ENCODE results near the gene ZNF429.

ZNF429 gene

GRCh38 chr19:21568816-21569493, 63.6 kb downstream of the ZNF429 start:
- H3K4me3 Mint-ChIP-seq, result peak overlapping the region; percentile 86
- H3K27ac Mint-ChIP-seq, result peak overlapping the region; percentile 91
- peaks cover 20% of the 10 kb centered on the region for H3K4me1 Mint-ChIP-seq (ENCODE audit: low read depth)
- peaks cover 36% of the 10 kb centered on the region for H3K36me3 Mint-ChIP-seq (ENCODE audit: low read depth)
- DNase-seq, result peak; percentile 72
- peaks cover 52% of the 10 kb centered on the region for H3K9me3 Mint-ChIP-seq
- no peaks in the 10 kb centered on the region for H3K27me3 Mint-ChIP-seq

- Mint-ChIP-seq H3K4me1 (ENCODE audit: low read depth) (peaks cover 19% of the 10 kb centered on the region), H3K9me3 (peaks cover 51% of the 10 kb centered on the region), H3K4me3 (peak overlapping the region; percentile 86), H3K36me3 (ENCODE audit: low read depth) (peaks cover 32% of the 10 kb centered on the region), H3K27ac (peak overlapping the region; percentile 80), H3K27me3 (no peaks in the 10 kb centered on the region)
- peak; percentile 40 for DNase-seq
Observed at GRCh38 chr19:21569494-21569865, 64.1 kb downstream of the ZNF429 start.

- peaks cover 14% of the 10 kb centered on the region for H3K4me1 Mint-ChIP-seq (ENCODE audit: low read depth)
- DNase-seq, result no peak
- H3K27ac Mint-ChIP-seq, result no peak overlapping the region
- H3K4me3 Mint-ChIP-seq, result no peak overlapping the region
- H3K27me3 Mint-ChIP-seq, result no peaks in the 10 kb centered on the region
- H3K36me3 Mint-ChIP-seq (ENCODE audit: low read depth), result peaks cover 22% of the 10 kb centered on the region
- peaks cover 51% of the 10 kb centered on the region for H3K9me3 Mint-ChIP-seq
Observed at GRCh38 chr19:21571316-21571715, 65.9 kb downstream of the ZNF429 start.

- peaks cover 7% of the 10 kb centered on the region for H3K4me1 Mint-ChIP-seq (ENCODE audit: low read depth)
- H3K9me3 Mint-ChIP-seq, result peaks cover 47% of the 10 kb centered on the region
- peaks cover 7% of the 10 kb centered on the region for H3K36me3 Mint-ChIP-seq (ENCODE audit: low read depth)
- H3K27ac Mint-ChIP-seq, result no peak overlapping the region
- no peak for DNase-seq
- H3K27me3 Mint-ChIP-seq, result no peaks in the 10 kb centered on the region
- no peak overlapping the region for H3K4me3 Mint-ChIP-seq
Observed at GRCh38 chr19:21574607-21575006, 69.2 kb downstream of the ZNF429 start.

GRCh38 chr19:21576481-21576880, 71.1 kb downstream of the ZNF429 start:
- Mint-ChIP-seq H3K27ac (no peak overlapping the region), H3K36me3 (ENCODE audit: low read depth) (peaks cover 10% of the 10 kb centered on the region), H3K4me1 (ENCODE audit: low read depth) (peaks cover 15% of the 10 kb centered on the region), H3K9me3 (peaks cover 49% of the 10 kb centered on the region), H3K27me3 (no peaks in the 10 kb centered on the region), H3K4me3 (no peak overlapping the region)
- DNase-seq, result no peak

GRCh38 chr19:21580101-21580500, 74.7 kb downstream of the ZNF429 start:
- peaks cover 8% of the 10 kb centered on the region for H3K36me3 Mint-ChIP-seq (ENCODE audit: low read depth)
- no peak for DNase-seq
- no peak overlapping the region for H3K27ac Mint-ChIP-seq

GRCh38 chr19:21580818-21581217, 75.4 kb downstream of the ZNF429 start:
- DNase-seq, result no peak
- H3K4me3 Mint-ChIP-seq, result no peak overlapping the region
- no peak overlapping the region for H3K27ac Mint-ChIP-seq
- peaks cover 15% of the 10 kb centered on the region for H3K4me1 Mint-ChIP-seq (ENCODE audit: low read depth)
- peaks cover 11% of the 10 kb centered on the region for H3K36me3 Mint-ChIP-seq (ENCODE audit: low read depth)
- H3K9me3 Mint-ChIP-seq, result peaks cover 38% of the 10 kb centered on the region
- peaks cover 11% of the 10 kb centered on the region for H3K27me3 Mint-ChIP-seq

More at GRCh38 chr19:21580101-21580500, 74.7 kb downstream of the ZNF429 start:
- H3K9me3 Mint-ChIP-seq, result peaks cover 38% of the 10 kb centered on the region
- peaks cover 5% of the 10 kb centered on the region for H3K27me3 Mint-ChIP-seq
- H3K4me1 Mint-ChIP-seq (ENCODE audit: low read depth), result peaks cover 15% of the 10 kb centered on the region
- no peak overlapping the region for H3K4me3 Mint-ChIP-seq

GRCh38 chr19:21581646-21582240, 76.3 kb downstream of the ZNF429 start:
- Mint-ChIP-seq H3K27ac (no peak overlapping the region), H3K9me3 (peaks cover 33% of the 10 kb centered on the region), H3K4me1 (ENCODE audit: low read depth) (peaks cover 16% of the 10 kb centered on the region), H3K27me3 (peaks cover 11% of the 10 kb centered on the region), H3K4me3 (no peak overlapping the region), H3K36me3 (ENCODE audit: low read depth) (peaks cover 11% of the 10 kb centered on the region)
- no peak for DNase-seq

- Mint-ChIP-seq H3K36me3 (ENCODE audit: low read depth) (peaks cover 8% of the 10 kb centered on the region), H3K27me3 (peaks cover 16% of the 10 kb centered on the region), H3K9me3 (peaks cover 26% of the 10 kb centered on the region), H3K4me3 (no peak overlapping the region), H3K27ac (no peak overlapping the region), H3K4me1 (ENCODE audit: low read depth) (peaks cover 16% of the 10 kb centered on the region)
- DNase-seq, result no peak
Observed at GRCh38 chr19:21584537-21584936, 79.1 kb downstream of the ZNF429 start.

- H3K36me3 Mint-ChIP-seq (ENCODE audit: low read depth), result peaks cover 6% of the 10 kb centered on the region
- peaks cover 16% of the 10 kb centered on the region for H3K27me3 Mint-ChIP-seq
- no peak overlapping the region for H3K27ac Mint-ChIP-seq
- DNase-seq, result no peak
- H3K9me3 Mint-ChIP-seq, result peaks cover 22% of the 10 kb centered on the region
- no peak overlapping the region for H3K4me3 Mint-ChIP-seq
- H3K4me1 Mint-ChIP-seq (ENCODE audit: low read depth), result peaks cover 11% of the 10 kb centered on the region
Observed at GRCh38 chr19:21585281-21585890, 80.0 kb downstream of the ZNF429 start.

GRCh38 chr19:21586311-21587116, 81.1 kb downstream of the ZNF429 start:
- Mint-ChIP-seq H3K9me3 (peaks cover 12% of the 10 kb centered on the region), H3K36me3 (ENCODE audit: low read depth) (peaks cover 5% of the 10 kb centered on the region), H3K4me3 (peak overlapping the region; percentile 61), H3K4me1 (ENCODE audit: low read depth) (peaks cover 7% of the 10 kb centered on the region), H3K27ac (no peak overlapping the region), H3K27me3 (peaks cover 16% of the 10 kb centered on the region)
- DNase-seq, result peak; percentile 48

- H3K36me3 Mint-ChIP-seq (ENCODE audit: low read depth), result peaks cover 5% of the 10 kb centered on the region
- H3K27me3 Mint-ChIP-seq, result peaks cover 16% of the 10 kb centered on the region
- H3K4me3 Mint-ChIP-seq, result peak overlapping the region; percentile 61
- H3K9me3 Mint-ChIP-seq, result peaks cover 7% of the 10 kb centered on the region
- no peak for DNase-seq
- no peak overlapping the region for H3K27ac Mint-ChIP-seq
- H3K4me1 Mint-ChIP-seq (ENCODE audit: low read depth), result peaks cover 7% of the 10 kb centered on the region
Observed at GRCh38 chr19:21587117-21587461, 81.7 kb downstream of the ZNF429 start.

- no peak for DNase-seq
- Mint-ChIP-seq H3K9me3 (peaks cover 7% of the 10 kb centered on the region), H3K4me1 (ENCODE audit: low read depth) (peaks cover 7% of the 10 kb centered on the region), H3K27me3 (peaks cover 16% of the 10 kb centered on the region), H3K27ac (no peak overlapping the region), H3K4me3 (no peak overlapping the region), H3K36me3 (ENCODE audit: low read depth) (peaks cover 5% of the 10 kb centered on the region)
Observed at GRCh38 chr19:21587549-21587948, 82.1 kb downstream of the ZNF429 start.

- peaks cover 7% of the 10 kb centered on the region for H3K4me1 Mint-ChIP-seq (ENCODE audit: low read depth)
- H3K9me3 Mint-ChIP-seq, result peaks cover 7% of the 10 kb centered on the region
- no peak overlapping the region for H3K27ac Mint-ChIP-seq
- no peak for DNase-seq
- H3K36me3 Mint-ChIP-seq (ENCODE audit: low read depth), result peaks cover 5% of the 10 kb centered on the region
- H3K27me3 Mint-ChIP-seq, result peaks cover 16% of the 10 kb centered on the region
- no peak overlapping the region for H3K4me3 Mint-ChIP-seq
Observed at GRCh38 chr19:21588065-21588601, 82.7 kb downstream of the ZNF429 start.

Measured in activated T-cell treated with anti-CD3 and anti-CD28 coated beads, Interleukin-2, amount 50 U/mL, for 24 hours (primary cell).